Gastrocnemius medialis (tissue), 4 donors: Measurements from ENCODE around the gene CASP12. TPM values are rescaled to one million over a fixed set of nuclear protein-coding genes. Genes with fewer than 3 reads are reported as not detected.

Source experiments
- ATAC-seq, 2 donors: fragments of 150-250 bp; one replicate each; pipeline ENCODE4 v1.9.1; 2016
- DNase-seq, 2 donors: peaks; one replicate each; pipeline ENCODE4 v3.0.0-alpha.2; 2019
- H3K27ac ChIP-seq, 4 donors: fragments of 200-600 bp; sonication (generic); 1 replicate in 1 of 4; 2 replicates in 3 of 4; pipeline ENCODE4 v1.5.1; 2016 to 2018; ENCODE audit warnings: mild to moderate bottlenecking in 2 of 4, moderate library complexity in 1 of 4
- H3K27me3 ChIP-seq, 3 donors: fragments of 200-600 bp; sonication (generic) in 2 of 3; 1 replicate in 1 of 3; 2 replicates in 2 of 3; pipeline versions ENCODE4 v1.5.1 to v1.6.0; 2016 to 2019; ENCODE audit warnings: mild to moderate bottlenecking in 1 of 3, moderate library complexity in 1 of 3
- H3K36me3 ChIP-seq, 2 donors: fragments of 200-600 bp; sonication (generic) in 1 of 2; one replicate each; pipeline ENCODE4 v1.5.1; 2017 to 2018
- H3K4me1 ChIP-seq, 2 donors: fragments of 200-600 bp; sonication (generic) in 1 of 2; one replicate each; pipeline ENCODE4 v1.5.1; 2016 to 2017; ENCODE audit warnings: mild to moderate bottlenecking in 2 of 2
- H3K4me3 ChIP-seq, 4 donors: fragments of 200-600 bp; sonication (generic) in 3 of 4; 1 replicate in 1 of 4; 2 replicates in 3 of 4; pipeline ENCODE4 v1.5.1; 2016 to 2019; ENCODE audit warnings: mild to moderate bottlenecking in 2 of 4
- H3K9me3 ChIP-seq, 3 donors: fragments of 200-600 bp; sonication (generic) in 2 of 3; 1 replicate in 1 of 3; 2 replicates in 2 of 3; pipeline ENCODE4 v1.5.1; 2016 to 2019
- CTCF ChIP-seq, 5 experiments: fragments of 450-650 bp in 3 of 5; fragments of 200-600 bp in 2 of 5; sonication (generic) in 2 of 5; IDR thresholded peaks in 4 of 5; conservative IDR thresholded peaks in 1 of 5; 1 replicate in 4 of 5; 2 replicates in 1 of 5; pipeline ENCODE4 v1.5.1; 2016 to 2019; ENCODE audit warnings: antibody characterized with exemption in 5 of 5, mild to moderate bottlenecking in 3 of 5, moderate library complexity in 3 of 5
- POLR2A ChIP-seq, 2 donors: fragments of 450-650 bp; IDR thresholded peaks; one replicate each; pipeline ENCODE4 v1.6.1; 2017; ENCODE audit warnings: antibody characterized with exemption in 2 of 2, mild to moderate bottlenecking in 2 of 2, moderate library complexity in 2 of 2
- in situ Hi-C, 4 donors: fragments of 200-750 bp; cut with MboI; loops; one replicate each; pipeline versions ENCODE4 v1.15.0 to v1.8.0; 2017; ENCODE audit warnings: low sequenced_read_pairs in 4 of 4
- intact Hi-C: fragments of 100-400 bp; cut with DNase I; formaldehyde crosslinking; loops from one replicate; pipeline ENCODE4 v1.15.1; 2023; ENCODE audit warnings: low total_unique reads
- total RNA-seq, 4 donors: library from RNA; depleted of rRNA; stranded (reverse); fragments of >200 nt; gene quantifications; one replicate each; pipeline versions ENCODE4 v1.1.0 to v1.2.3, GENCODE V29; 2016

CASP12 gene
- total RNA-seq, 4 donors from 2014 or later, result 0.39 to 0.86 (median 0.49) TPM; not detected in 1

- H3K27ac ChIP-seq, result no peak overlapping the region
- H3K36me3 ChIP-seq, result no peaks in the 10 kb centered on the region
- in situ Hi-C loops, result no loop called here
- no peaks in the 10 kb centered on the region for H3K9me3 ChIP-seq
- ATAC-seq, result no peak
- no peaks in the 10 kb centered on the region for H3K4me1 ChIP-seq
- TF ChIP-seq POLR2A (IDR thresholded peaks at IDR 0.05) (no peak), CTCF (IDR thresholded peaks at IDR 0.05 in 4 of 5, conservative IDR thresholded peaks at IDR 0.05 in 1 of 5) (no peak)
- no peak overlapping the region for H3K4me3 ChIP-seq
- no peaks in the 10 kb centered on the region for H3K27me3 ChIP-seq
- intact Hi-C loops, result no loop called here
- no peak for DNase-seq
These were observed 31.4 kb downstream of the CASP12 start for GRCh38 chr11:104866815-104867214.

- TF ChIP-seq POLR2A (IDR thresholded peaks at IDR 0.05) (no peak), CTCF (IDR thresholded peaks at IDR 0.05 in 4 of 5, conservative IDR thresholded peaks at IDR 0.05 in 1 of 5) (no peak)
- in situ Hi-C loops, result no loop called here
- H3K27me3 ChIP-seq, result no peaks in the 10 kb centered on the region
- no peak overlapping the region for H3K27ac ChIP-seq
- ATAC-seq, result no peak
- H3K36me3 ChIP-seq, result no peaks in the 10 kb centered on the region
- intact Hi-C loops, result no loop called here
- no peak for DNase-seq
- H3K4me1 ChIP-seq, result no peaks in the 10 kb centered on the region
- H3K9me3 ChIP-seq, result no peaks in the 10 kb centered on the region
- H3K4me3 ChIP-seq, result no peak overlapping the region
These were observed 39.1 kb downstream of the CASP12 start for GRCh38 chr11:104858882-104859775.

GRCh38 chr11:104856607-104857006, 41.7 kb downstream of the CASP12 start:
- no peak for ATAC-seq
- in situ Hi-C loops (no loop called here), intact Hi-C loops (no loop called here)
- no peaks in the 10 kb centered on the region for H3K36me3 ChIP-seq
- no peaks in the 10 kb centered on the region for H3K9me3 ChIP-seq
- no peak overlapping the region for H3K27ac ChIP-seq
- H3K27me3 ChIP-seq, result no peaks in the 10 kb centered on the region
- H3K4me1 ChIP-seq, result no peaks in the 10 kb centered on the region
- no peak for DNase-seq
- TF ChIP-seq CTCF (IDR thresholded peaks at IDR 0.05 in 4 of 5, conservative IDR thresholded peaks at IDR 0.05 in 1 of 5), result no peak
- TF ChIP-seq POLR2A (IDR thresholded peaks at IDR 0.05), result no peak
- no peak overlapping the region for H3K4me3 ChIP-seq

- Histone ChIP-seq H3K27ac (no peak overlapping the region), H3K4me1 (no peaks in the 10 kb centered on the region), H3K4me3 (no peak overlapping the region), H3K36me3 (no peaks in the 10 kb centered on the region), H3K9me3 (no peaks in the 10 kb centered on the region), H3K27me3 (no peaks in the 10 kb centered on the region)
- intact Hi-C loops, result no loop called here
- TF ChIP-seq CTCF (IDR thresholded peaks at IDR 0.05 in 4 of 5, conservative IDR thresholded peaks at IDR 0.05 in 1 of 5) (no peak), POLR2A (IDR thresholded peaks at IDR 0.05) (no peak)
- no peak for DNase-seq
- in situ Hi-C loops, result no loop called here
- no peak for ATAC-seq
These were observed 42.3 kb downstream of the CASP12 start for GRCh38 chr11:104855965-104856364.
